Lung microvascular endothelial cell (primary cell): ENCODE measurements around the gene AGTR1. TPM values are rescaled to one million over a fixed set of nuclear protein-coding genes. Genes with fewer than 3 reads are reported as not detected.
"Not testable (repeated sequence)": the region's sequence is repeated elsewhere in the genome, so short reads cannot be mapped to it uniquely, and the experiment has no call there.

Source experiments
- DNase-seq, 2 donors: peaks; one replicate each; pipeline versions ENCODE4 v3.0.0 to v3.0.0-alpha.2; 2010; ENCODE audit warnings: low read depth in 2 of 2
- total RNA-seq: library from RNA; depleted of rRNA; stranded (reverse); fragments of >200 nt; gene quantifications from 2 replicates; pipeline ENCODE4 v1.2.1, GENCODE V29; 2014

The AGTR1 gene
- total RNA-seq, 1 donor from 2014 or later = not detected

- peak in 1 of 2 donors; percentile 11 for DNase-seq
These were observed 21.5 kb downstream of the AGTR1 start for GRCh38 chr3:148718982-148719862.

GRCh38 chr3:148720873-148721272, 23.2 kb downstream of the AGTR1 start:
- DNase-seq = no peak

- peak in 1 of 2 donors; percentile 20 for DNase-seq
These were observed 25.9 kb downstream of the AGTR1 start for GRCh38 chr3:148723631-148724030.

GRCh38 chr3:148727231-148727630, 29.5 kb downstream of the AGTR1 start:
- no peak for DNase-seq

GRCh38 chr3:148728753-148729152, 31.1 kb downstream of the AGTR1 start:
- DNase-seq = no peak

GRCh38 chr3:148729476-148730055, 31.9 kb downstream of the AGTR1 start:
- DNase-seq = no peak

- DNase-seq = no peak
These were observed 33.0 kb downstream of the AGTR1 start for GRCh38 chr3:148730676-148731075.

- no peak for DNase-seq
These were observed 37.9 kb downstream of the AGTR1 start for GRCh38 chr3:148735597-148735996.

GRCh38 chr3:148736086-148736485, 38.4 kb downstream of the AGTR1 start:
- DNase-seq = no peak

GRCh38 chr3:148737104-148737530, 39.4 kb downstream of the AGTR1 start:
- no peak for DNase-seq

GRCh38 chr3:148739720-148740119, 42.0 kb downstream of the AGTR1 start:
- DNase-seq = no peak

- no peak for DNase-seq
These were observed 42.6 kb downstream of the AGTR1 start for GRCh38 chr3:148740291-148740690.

GRCh38 chr3:148741219-148741618, 43.5 kb downstream of the AGTR1 start:
- no peak for DNase-seq

- DNase-seq = no peak
These were observed 44.4 kb downstream of the AGTR1 start for GRCh38 chr3:148742118-148742517.

GRCh38 chr3:148746053-148746452, 48.4 kb downstream of the AGTR1 start:
- DNase-seq = no peak

- no peak for DNase-seq
These were observed 50.6 kb downstream of the AGTR1 start for GRCh38 chr3:148748283-148748682.

GRCh38 chr3:148750296-148750695, 52.6 kb downstream of the AGTR1 start:
- DNase-seq = no peak

- DNase-seq = no peak
These were observed 53.8 kb downstream of the AGTR1 start for GRCh38 chr3:148751461-148751860.

GRCh38 chr3:148753385-148753784, 55.7 kb downstream of the AGTR1 start:
- DNase-seq = not testable (repeated sequence)

- no peak for DNase-seq
These were observed 57.9 kb downstream of the AGTR1 start for GRCh38 chr3:148755570-148755969.

GRCh38 chr3:148756311-148756710, 58.6 kb downstream of the AGTR1 start:
- DNase-seq = no peak

- DNase-seq = no peak
These were observed 59.8 kb downstream of the AGTR1 start for GRCh38 chr3:148757238-148758215.
